DMS53 (cell line): Measurements from ENCODE around the gene KIR3DL3.
"Not testable (repeated sequence)": the region's sequence is repeated elsewhere in the genome, so short reads cannot be mapped to it uniquely, and the experiment has no call there.

Experiments
- DNase-seq: peaks from one replicate; lab custom pipeline; 2025; lab: John Stamatoyannopoulos, UW

Gene KIR3DL3

GRCh38 chr19:54782916-54783315 is 58.7 kb downstream of the KIR3DL3 start:
- DNase-seq: not testable (repeated sequence)
